Upper lobe of right lung (tissue), 1 donor: ENCODE results near the gene PFDN1. TPM values are rescaled to one million over a fixed set of nuclear protein-coding genes. Genes with fewer than 3 reads are reported as not detected.
A peak's percentile ranks its signal among the peaks of the same experiment; 100 is the strongest.

ENCODE experiments used
- ATAC-seq: fragments of 200-7000 bp; cut with Tn5 transposase; one replicate; pipeline ENCODE4 v1.9.1; 2020; ENCODE audit warnings: mild to moderate bottlenecking, moderate library complexity
- DNase-seq: peaks from one replicate; pipeline ENCODE4 v3.0.0-alpha.2; 2020
- H3K27ac ChIP-seq: fragments of 200-600 bp; one replicate; pipeline ENCODE4 v1.8.0; 2022
- H3K27me3 ChIP-seq: fragments of 200-600 bp; one replicate; pipeline ENCODE4 v1.8.0; 2022; ENCODE audit warnings: mild to moderate bottlenecking
- H3K36me3 ChIP-seq: fragments of 200-600 bp; one replicate; pipeline ENCODE4 v1.8.0; 2022
- H3K4me1 ChIP-seq: fragments of 200-600 bp; one replicate; pipeline ENCODE4 v1.8.0; 2022
- H3K4me3 ChIP-seq: fragments of 200-600 bp; one replicate; pipeline ENCODE4 v1.8.0; 2022; ENCODE audit warnings: mild to moderate bottlenecking
- H3K9me3 ChIP-seq: fragments of 200-600 bp; one replicate; pipeline ENCODE4 v1.8.0; 2022
- CTCF ChIP-seq: fragments of 200-600 bp; IDR thresholded peaks from one replicate; pipeline ENCODE4 v1.8.0; 2022; ENCODE audit warnings: antibody characterized with exemption
- intact Hi-C: fragments of 100-400 bp; cut with DNase I; formaldehyde crosslinking; loops from one replicate; pipeline ENCODE4 v1.11.0; 2022
- total RNA-seq: library from RNA; stranded (reverse); fragmentation: NEBNext Ultra II Directional; extraction: Animal tissue kit (Norgen Biotek cat#: 25700); gene quantifications from one replicate; pipeline ENCODE4 v1.2.1, GENCODE V29; 2021
- donor health status: DM: no; HTN: yes; CAD: no; lungs with severe emphysema.

Gene PFDN1
- total RNA-seq, 1 donor from 2014 or later = 54.0 TPM

- Histone ChIP-seq H3K9me3 (no peaks in the 10 kb centered on the region), H3K4me3 (no peak overlapping the region), H3K4me1 (peaks cover 57% of the 10 kb centered on the region), H3K36me3 (peaks cover 9% of the 10 kb centered on the region), H3K27ac (peak overlapping the region; percentile 8), H3K27me3 (no peaks in the 10 kb centered on the region)
- DNase-seq (no peak), ATAC-seq (peak; percentile 88)
- intact Hi-C loops = no loop called here
- no peak for TF ChIP-seq CTCF
Observed at GRCh38 chr5:140295414-140295813, 7.5 kb downstream of the PFDN1 start.

GRCh38 chr5:140294753-140295152 lies 8.1 kb downstream of the PFDN1 start:
- no peaks in the 10 kb centered on the region for H3K27me3 ChIP-seq
- no peaks in the 10 kb centered on the region for H3K9me3 ChIP-seq
- H3K27ac ChIP-seq = peak overlapping the region; percentile 8
- no peak for ATAC-seq
- no peak overlapping the region for H3K4me3 ChIP-seq
- peaks cover 5% of the 10 kb centered on the region for H3K36me3 ChIP-seq
- no peak for DNase-seq
- H3K4me1 ChIP-seq = peaks cover 55% of the 10 kb centered on the region
- intact Hi-C loops = no loop called here
- no peak for TF ChIP-seq CTCF

DNA sequence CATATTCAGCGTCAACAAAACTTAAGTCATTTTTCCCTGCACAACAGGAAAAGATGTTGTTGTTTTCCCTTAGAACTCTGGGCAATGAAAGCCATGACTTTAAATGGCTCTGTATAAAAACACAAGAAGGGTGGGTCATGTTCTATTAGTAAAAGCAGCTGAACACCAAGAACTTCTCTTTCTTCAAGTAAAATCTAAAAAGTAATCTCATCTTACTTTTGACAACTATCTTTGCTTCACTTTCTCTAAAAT lies 9.1 kb downstream of the PFDN1 start:
- ATAC-seq = no peak
- no peak for DNase-seq
- peaks cover 48% of the 10 kb centered on the region for H3K4me1 ChIP-seq

DNA sequence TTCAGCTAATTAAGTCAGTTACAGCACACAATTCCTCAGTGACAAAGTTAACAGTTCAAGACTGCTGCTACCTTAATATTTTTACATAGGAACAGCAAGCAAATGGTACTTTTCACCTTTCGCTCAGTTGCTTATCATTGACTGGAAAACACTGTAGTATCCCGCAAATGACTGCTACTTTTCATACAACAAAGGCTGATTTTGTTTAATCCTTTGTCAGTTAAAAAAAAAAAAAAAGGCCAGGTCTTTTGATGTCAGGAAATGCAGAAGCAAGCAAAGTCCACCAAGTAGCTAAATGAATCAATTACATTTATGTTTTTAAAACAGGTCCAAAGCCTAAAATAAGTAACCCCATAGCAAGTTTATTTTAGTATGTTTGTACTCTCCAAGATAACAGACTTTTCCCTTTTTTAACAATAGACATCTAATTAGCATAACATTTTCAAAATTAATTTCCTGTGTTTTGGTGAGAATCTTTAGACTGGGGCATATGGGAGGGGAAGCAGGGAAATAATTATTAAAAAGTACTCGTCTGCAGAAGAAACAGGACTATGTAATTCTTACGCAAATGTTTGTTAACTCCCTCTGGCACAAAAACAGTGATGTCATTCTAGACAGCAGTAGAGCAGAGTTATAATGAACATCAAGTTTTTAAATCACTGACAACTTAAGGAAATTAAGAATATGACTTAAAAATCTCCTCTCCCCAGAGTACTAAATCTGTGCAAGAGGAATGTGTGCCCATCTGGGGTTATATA lies 9.6 kb downstream of the PFDN1 start:
- Histone ChIP-seq H3K4me1 (peaks cover 45% of the 10 kb centered on the region), H3K27me3 (no peaks in the 10 kb centered on the region), H3K27ac (peak overlapping the region; percentile 21), H3K36me3 (no peaks in the 10 kb centered on the region), H3K4me3 (no peak overlapping the region), H3K9me3 (no peaks in the 10 kb centered on the region)
- DNase-seq (no peak), ATAC-seq (no peak)
- no peak for TF ChIP-seq CTCF
- intact Hi-C loops = no loop called here

More for the DNA sequence above, 9.1 kb downstream of the PFDN1 start:
- Histone ChIP-seq H3K9me3 (no peaks in the 10 kb centered on the region), H3K27me3 (no peaks in the 10 kb centered on the region), H3K36me3 (no peaks in the 10 kb centered on the region), H3K27ac (peak overlapping the region; percentile 21), H3K4me3 (no peak overlapping the region)
- intact Hi-C loops = no loop called here
- no peak for TF ChIP-seq CTCF

DNA sequence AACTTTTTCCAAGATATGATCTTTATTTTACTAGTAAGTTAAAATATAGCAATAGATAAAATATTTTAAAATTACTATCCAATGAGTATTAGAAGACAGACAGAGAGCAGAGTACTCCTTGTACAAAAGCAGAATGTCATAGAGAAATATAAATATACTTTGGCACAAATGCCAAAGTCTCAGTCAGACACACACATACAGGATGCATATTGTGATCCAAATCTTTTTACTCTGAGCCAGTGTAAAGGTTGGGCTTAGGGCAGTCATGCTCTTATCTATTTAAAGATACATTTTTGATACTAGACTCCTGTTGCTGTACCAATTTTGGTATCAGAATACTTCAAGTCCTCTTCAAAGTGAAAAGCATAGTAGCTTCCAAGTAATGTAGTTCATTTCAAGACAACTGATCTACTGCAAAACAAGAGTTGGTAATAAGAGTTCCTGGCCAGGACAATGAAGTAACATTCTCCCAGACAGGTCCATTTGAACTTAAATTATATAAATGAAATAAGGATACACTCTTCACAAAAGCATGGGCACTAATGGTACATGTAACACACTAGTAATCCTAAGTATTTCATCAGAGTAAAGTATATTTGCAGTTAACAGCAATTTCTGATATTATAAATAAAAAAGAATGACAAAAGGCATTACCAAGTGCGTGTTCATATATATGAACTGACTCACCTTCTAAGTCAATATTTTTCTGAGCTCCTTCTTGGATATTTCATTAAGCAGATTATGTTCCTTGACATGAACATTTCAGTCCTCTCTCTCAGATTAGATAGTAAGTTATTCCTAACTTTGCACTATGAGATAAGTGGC lies 10.5 kb downstream of the PFDN1 start:
- Histone ChIP-seq H3K9me3 (no peaks in the 10 kb centered on the region), H3K36me3 (no peaks in the 10 kb centered on the region), H3K4me3 (no peak overlapping the region), H3K27ac (no peak overlapping the region), H3K4me1 (peaks cover 49% of the 10 kb centered on the region), H3K27me3 (no peaks in the 10 kb centered on the region)
- DNase-seq = no peak
- intact Hi-C loops = no loop called here
- no peak for TF ChIP-seq CTCF
- no peak for ATAC-seq
